DOHH2 (cell line): ENCODE data around the gene EPS8.

Experiments used
- H3F3A ChIP-seq: fragments of 200-600 bp; sonication (generic), shearing (Covaris generic); 2 replicates; pipeline ENCODE4 v1.6.0; 2016; ENCODE audit warnings: antibody characterized with exemption, mild to moderate bottlenecking; ENCODE audit not compliant: control insufficient read depth, insufficient read depth
- H3K27ac ChIP-seq: fragments of 200-600 bp; sonication (generic); 2 replicates; pipeline ENCODE4 v1.5.1; 2014; ENCODE audit warnings: low read depth, mild to moderate bottlenecking, low read length, moderate library complexity
- H3K27me3 ChIP-seq: fragments of 200-600 bp; sonication (generic); 2 replicates; pipeline ENCODE4 v1.6.1; 2014; ENCODE audit warnings: mild to moderate bottlenecking, low read length, mixed read lengths; ENCODE audit not compliant: control insufficient read depth
- H3K36me3 ChIP-seq: fragments of 200-600 bp; sonication (generic); 2 replicates; pipeline ENCODE4 v1.6.1; 2014; ENCODE audit warnings: mild to moderate bottlenecking, low read length, moderate library complexity, mixed read lengths; ENCODE audit not compliant: control insufficient read depth
- H3K4me1 ChIP-seq: fragments of 200-600 bp; sonication (generic); 2 replicates; pipeline ENCODE4 v1.6.1; 2014; ENCODE audit warnings: mild to moderate bottlenecking, low read length, mixed read lengths; ENCODE audit not compliant: control insufficient read depth
- H3K4me2 ChIP-seq: fragments of 200-600 bp; sonication (generic); 2 replicates; pipeline ENCODE4 v1.6.0; 2014; ENCODE audit warnings: mild to moderate bottlenecking, low read length, moderate library complexity
- H3K4me3 ChIP-seq: fragments of 200-600 bp; sonication (generic); 2 replicates; pipeline ENCODE4 v1.5.1; 2014; ENCODE audit warnings: mild to moderate bottlenecking, low read length, mixed read lengths
- H3K79me2 ChIP-seq: fragments of 200-600 bp; sonication (generic); 2 replicates; pipeline ENCODE4 v1.6.1; 2014; ENCODE audit warnings: mild to moderate bottlenecking, low read length, mixed read lengths; ENCODE audit not compliant: control insufficient read depth
- H3K9me2 ChIP-seq: fragments of 200-600 bp; sonication (generic); replicated peaks from 2 replicates; pipeline ENCODE4 v1.6.1; 2014; ENCODE audit warnings: mild to moderate bottlenecking, low read length, mixed read lengths; ENCODE audit not compliant: control insufficient read depth
- H3K9me3 ChIP-seq: fragments of 200-600 bp; sonication (generic); 2 replicates; pipeline ENCODE4 v1.6.1; 2014; ENCODE audit warnings: antibody characterized with exemption, low read length, mixed read lengths; ENCODE audit not compliant: control insufficient read depth, insufficient read depth
- H4K20me1 ChIP-seq: fragments of 200-600 bp; sonication (generic); 2 replicates; pipeline ENCODE4 v1.6.0; 2014; ENCODE audit warnings: low read depth, mild to moderate bottlenecking, antibody characterized with exemption, low read length, moderate library complexity; ENCODE audit not compliant: control insufficient read depth, insufficient read depth
- CTCF ChIP-seq: fragments of 200-600 bp; sonication (generic); IDR thresholded peaks from one replicate; pipeline ENCODE4 v1.5.1; 2014; ENCODE audit warnings: antibody characterized with exemption, mild to moderate bottlenecking, low read depth, low read length; ENCODE audit not compliant: poor library complexity, severe bottlenecking
- EZH2phosphoT487 ChIP-seq: fragments of 200-600 bp; sonication (generic); IDR thresholded peaks from 2 replicates; pipeline ENCODE4 v1.6.1; 2017; ENCODE audit warnings: borderline replicate concordance, mild to moderate bottlenecking, antibody characterized with exemption, low read length, moderate library complexity, mixed read lengths

The EPS8 gene

GRCh38 chr12:15707516-15708199, 81.5 kb downstream of the EPS8 start:
- TF ChIP-seq EZH2phosphoT487 (no peak), CTCF (no peak)
- Histone ChIP-seq H3K4me3 (no peak overlapping the region), H3K4me1 (no peaks in the 10 kb centered on the region), H3K27me3 (no peaks in the 10 kb centered on the region), H3K4me2 (no peak overlapping the region), H3K79me2 (no peaks in the 10 kb centered on the region), H3K36me3 (no peaks in the 10 kb centered on the region), H3F3A (no peaks in the 10 kb centered on the region), H3K27ac (no peak overlapping the region), H4K20me1 (no peaks in the 10 kb centered on the region), H3K9me3 (no peaks in the 10 kb centered on the region), H3K9me2 (no peaks in the 10 kb centered on the region)

- H3K27ac ChIP-seq = no peak overlapping the region
- no peaks in the 10 kb centered on the region for H3K9me2 ChIP-seq
- H3K36me3 ChIP-seq = no peaks in the 10 kb centered on the region
- H3K4me3 ChIP-seq = no peak overlapping the region
- TF ChIP-seq EZH2phosphoT487 (no peak), CTCF (no peak)
- H3K4me1 ChIP-seq = no peaks in the 10 kb centered on the region
- H3F3A ChIP-seq = no peaks in the 10 kb centered on the region
- H3K9me3 ChIP-seq = no peaks in the 10 kb centered on the region
- no peak overlapping the region for H3K4me2 ChIP-seq
- no peaks in the 10 kb centered on the region for H3K27me3 ChIP-seq
- no peaks in the 10 kb centered on the region for H4K20me1 ChIP-seq
- H3K79me2 ChIP-seq = no peaks in the 10 kb centered on the region
These were observed 83.0 kb downstream of the EPS8 start for GRCh38 chr12:15706010-15706676.

GRCh38 chr12:15705606-15706005, 83.6 kb downstream of the EPS8 start:
- no peaks in the 10 kb centered on the region for H3K36me3 ChIP-seq
- H3K9me2 ChIP-seq = no peaks in the 10 kb centered on the region
- H3K27me3 ChIP-seq = no peaks in the 10 kb centered on the region
- H4K20me1 ChIP-seq = no peaks in the 10 kb centered on the region
- no peak overlapping the region for H3K4me3 ChIP-seq
- H3K9me3 ChIP-seq = no peaks in the 10 kb centered on the region
- no peak overlapping the region for H3K27ac ChIP-seq
- no peak overlapping the region for H3K4me2 ChIP-seq
- no peaks in the 10 kb centered on the region for H3K79me2 ChIP-seq
- H3K4me1 ChIP-seq = no peaks in the 10 kb centered on the region
- TF ChIP-seq CTCF (no peak), EZH2phosphoT487 (no peak)
- no peaks in the 10 kb centered on the region for H3F3A ChIP-seq
